Measurements from ENCODE around the gene HTT. TPM values are rescaled to one million over a fixed set of nuclear protein-coding genes. Genes with fewer than 3 reads are reported as not detected.

The HTT gene
- total RNA-seq, 4 donors from 2014 or later = 37.6 to 78.7 (median 56.3) TPM

- no peak for ATAC-seq (ENCODE audit: low FRiP score)
- DNase-seq (ENCODE audit: low spot score) = no peak
- no peak for TF ChIP-seq CTCF (IDR thresholded peaks at IDR 0.05)
These were observed 169.5 kb downstream of the HTT start for GRCh38 chr4:3244002-3244401.

GRCh38 chr4:3244747-3245146, 170.3 kb downstream of the HTT start:
- TF ChIP-seq CTCF (IDR thresholded peaks at IDR 0.05) = no peak
- no peak for ATAC-seq (ENCODE audit: low FRiP score)
- no peak for DNase-seq (ENCODE audit: low spot score)

GRCh38 chr4:3245676-3246075, 171.2 kb downstream of the HTT start:
- ATAC-seq (ENCODE audit: low FRiP score) (no peak), DNase-seq (ENCODE audit: low spot score) (no peak)
- no peak for TF ChIP-seq CTCF (IDR thresholded peaks at IDR 0.05)

GRCh38 chr4:3246458-3247398, 172.2 kb downstream of the HTT start:
- ATAC-seq (ENCODE audit: low FRiP score) (no peak), DNase-seq (ENCODE audit: low spot score) (no peak)
- no peak for TF ChIP-seq CTCF (IDR thresholded peaks at IDR 0.05)

GRCh38 chr4:3247399-3248177, 173.1 kb downstream of the HTT start:
- DNase-seq (ENCODE audit: low spot score) (no peak), ATAC-seq (ENCODE audit: low FRiP score) (no peak)
- no peak for TF ChIP-seq CTCF (IDR thresholded peaks at IDR 0.05)

- DNase-seq (ENCODE audit: low spot score) = no peak
- ATAC-seq (ENCODE audit: low FRiP score) = no peak
- no peak for TF ChIP-seq CTCF (IDR thresholded peaks at IDR 0.05)
These were observed 173.6 kb downstream of the HTT start for GRCh38 chr4:3248178-3248480.

Measured in omental fat pad (tissue), 4 donors.